ENCODE results near the gene MARCHF4. TPM values are rescaled to one million over a fixed set of nuclear protein-coding genes. Genes with fewer than 3 reads are reported as not detected.

Gene MARCHF4
- under 1 TPM in 1 of 2 donors, not detected in 1; 0.14 TPM for total RNA-seq

DNA sequence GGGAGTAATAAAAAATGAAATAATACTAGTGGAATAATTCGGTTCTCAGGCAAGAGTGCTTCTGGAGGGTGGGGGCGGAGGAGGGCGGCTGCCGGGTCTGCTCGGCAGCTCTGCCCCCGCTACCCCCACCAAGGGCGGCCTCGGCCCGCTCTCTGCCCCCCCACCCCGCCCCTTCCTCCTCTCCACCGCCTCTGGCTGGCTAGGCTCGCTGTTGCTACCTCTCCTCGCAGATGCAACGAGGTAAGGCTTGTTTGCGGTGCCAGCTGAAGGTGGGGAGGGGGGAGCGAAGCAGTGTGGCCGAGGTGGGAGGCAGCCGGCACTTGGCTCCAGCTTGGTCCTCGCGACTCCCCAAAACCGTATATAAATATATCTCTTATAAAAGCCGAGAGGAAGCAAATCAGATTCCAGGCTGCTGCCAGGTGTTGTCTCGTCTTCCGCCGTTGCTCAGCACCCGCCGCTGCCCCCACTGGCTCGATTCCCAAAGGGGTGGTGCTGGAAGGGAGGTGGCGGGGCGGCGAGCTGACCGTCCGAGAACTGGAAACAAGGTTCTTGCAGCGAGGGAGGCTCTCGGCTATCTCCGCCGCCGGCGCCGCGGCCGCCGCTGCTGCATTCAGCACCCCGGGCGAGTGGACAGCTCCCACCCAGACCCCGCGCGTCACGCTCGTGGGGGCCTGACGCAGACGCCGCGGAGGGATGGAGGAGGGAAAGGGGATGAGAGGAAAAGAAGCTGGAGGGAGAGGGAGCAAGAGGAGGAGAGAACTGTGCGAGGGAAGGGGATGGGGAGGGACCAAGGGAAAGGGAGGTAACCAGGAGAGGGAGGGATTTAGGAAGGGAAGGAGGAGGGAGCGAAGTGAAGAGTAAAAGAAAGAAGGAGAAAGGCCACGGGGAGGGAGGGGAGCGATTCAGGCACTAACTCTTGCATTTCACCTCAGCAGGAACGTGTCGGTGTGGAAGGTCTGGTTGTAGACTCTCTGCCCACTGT lies at the start of gene MARCHF4:
Gene MARCHF4, minus strand, starts transcription at position 763 of the 982 bp plus-strand sequence. CDS start 2,223 bp downstream, outside the sequence.
- DNase-seq (ENCODE audit: low spot score) (peak; percentile 18), ATAC-seq (ENCODE audit: insufficient number of reproducible peaks, low FRiP score, low read depth) (peak; percentile 82)
- H3K27me3 ChIP-seq (replicated peaks; ENCODE audit: insufficient read depth), result no peaks in the 10 kb centered on the region
- no peak within 1 kb of the TSS for H3K27ac ChIP-seq
- H3K9me3 ChIP-seq, result no peaks in the 10 kb centered on the region
- TF ChIP-seq, protein P1, sequence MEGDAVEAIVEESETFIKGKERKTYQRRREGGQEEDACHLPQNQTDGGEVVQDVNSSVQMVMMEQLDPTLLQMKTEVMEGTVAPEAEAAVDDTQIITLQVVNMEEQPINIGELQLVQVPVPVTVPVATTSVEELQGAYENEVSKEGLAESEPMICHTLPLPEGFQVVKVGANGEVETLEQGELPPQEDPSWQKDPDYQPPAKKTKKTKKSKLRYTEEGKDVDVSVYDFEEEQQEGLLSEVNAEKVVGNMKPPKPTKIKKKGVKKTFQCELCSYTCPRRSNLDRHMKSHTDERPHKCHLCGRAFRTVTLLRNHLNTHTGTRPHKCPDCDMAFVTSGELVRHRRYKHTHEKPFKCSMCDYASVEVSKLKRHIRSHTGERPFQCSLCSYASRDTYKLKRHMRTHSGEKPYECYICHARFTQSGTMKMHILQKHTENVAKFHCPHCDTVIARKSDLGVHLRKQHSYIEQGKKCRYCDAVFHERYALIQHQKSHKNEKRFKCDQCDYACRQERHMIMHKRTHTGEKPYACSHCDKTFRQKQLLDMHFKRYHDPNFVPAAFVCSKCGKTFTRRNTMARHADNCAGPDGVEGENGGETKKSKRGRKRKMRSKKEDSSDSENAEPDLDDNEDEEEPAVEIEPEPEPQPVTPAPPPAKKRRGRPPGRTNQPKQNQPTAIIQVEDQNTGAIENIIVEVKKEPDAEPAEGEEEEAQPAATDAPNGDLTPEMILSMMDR (IDR thresholded peaks at IDR 0.05), result no peak
- H3K4me1 ChIP-seq (ENCODE audit: control insufficient read depth in 1 of 2, low read depth in 2 of 2), result peaks cover 9 to 16% of the 10 kb centered on the region in 2 donors
- H3K36me3 ChIP-seq, result no peaks in the 10 kb centered on the region
- peak within 1 kb of the TSS; percentile 62 for H3K4me3 ChIP-seq

DNA sequence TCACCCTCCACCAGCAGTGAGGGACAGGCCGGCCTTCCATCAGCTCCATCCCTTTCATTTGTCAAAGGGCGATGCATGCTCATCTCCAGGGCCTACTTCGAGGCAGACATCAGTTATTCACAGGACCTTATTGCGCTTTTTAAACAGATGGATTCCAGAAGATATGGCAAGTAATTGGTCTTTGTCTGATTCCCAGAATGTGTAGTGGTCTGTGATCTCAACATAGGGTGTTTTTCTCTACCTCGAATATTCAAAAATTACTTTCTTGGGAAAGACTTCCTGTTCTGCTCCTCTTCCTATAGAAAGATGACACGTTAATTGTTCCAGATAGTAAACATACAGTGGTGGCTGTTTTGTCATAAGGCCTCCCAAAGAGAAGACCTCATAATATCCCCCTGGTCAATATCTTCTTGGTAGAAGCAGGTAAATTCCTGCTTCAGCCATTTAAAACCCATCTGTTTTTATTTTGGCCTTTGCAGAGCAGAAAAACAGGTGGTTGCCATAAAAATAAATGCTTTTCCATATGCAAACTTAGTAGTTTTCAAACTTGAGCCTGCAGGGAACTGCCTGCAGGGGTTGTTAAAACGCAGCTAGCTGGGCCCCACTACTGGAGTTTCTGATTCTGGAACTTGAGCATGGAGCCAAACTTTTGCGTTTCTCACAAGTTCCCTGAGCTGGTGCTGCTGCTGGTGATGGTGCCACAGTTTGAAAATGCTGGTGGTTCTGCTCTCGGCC lies 48.3 kb upstream of the MARCHF4 start:
- Histone ChIP-seq H3K27ac (no peak overlapping the region), H3K9me3 (no peaks in the 10 kb centered on the region), H3K36me3 (peaks cover 46% of the 10 kb centered on the region), H3K27me3 (replicated peaks; ENCODE audit: insufficient read depth) (no peaks in the 10 kb centered on the region), H3K4me3 (no peak overlapping the region), H3K4me1 (ENCODE audit: control insufficient read depth in 1 of 2, low read depth in 2 of 2) (no peaks in the 10 kb centered on the region)
- ATAC-seq (ENCODE audit: insufficient number of reproducible peaks, low FRiP score, low read depth), result no peak
- TF ChIP-seq, protein P1 (IDR thresholded peaks at IDR 0.05), result no peak
- no peak for DNase-seq (ENCODE audit: low spot score)

- TF ChIP-seq, protein P1 (IDR thresholded peaks at IDR 0.05), result no peak
These were observed 46.7 kb upstream of the MARCHF4 start for GRCh38 chr2:216418981-216419380.

GRCh38 chr2:216416571-216417307 lies 44.5 kb upstream of the MARCHF4 start:
- Histone ChIP-seq H3K27me3 (replicated peaks; ENCODE audit: insufficient read depth) (no peaks in the 10 kb centered on the region), H3K9me3 (no peaks in the 10 kb centered on the region), H3K27ac (no peak overlapping the region), H3K4me3 (no peak overlapping the region), H3K4me1 (ENCODE audit: control insufficient read depth in 1 of 2, low read depth in 2 of 2) (peaks cover 0 to 17% of the 10 kb centered on the region in 2 donors), H3K36me3 (peaks cover 17% of the 10 kb centered on the region)
- TF ChIP-seq, protein P1 (IDR thresholded peaks at IDR 0.05), result no peak
- ATAC-seq (ENCODE audit: insufficient number of reproducible peaks, low FRiP score, low read depth) (no peak), DNase-seq (ENCODE audit: low spot score) (no peak)

More at GRCh38 chr2:216418981-216419380, 46.7 kb upstream of the MARCHF4 start:
- H3K4me3 ChIP-seq, result no peak overlapping the region
- ATAC-seq (ENCODE audit: insufficient number of reproducible peaks, low FRiP score, low read depth) (no peak), DNase-seq (ENCODE audit: low spot score) (no peak)
- H3K27me3 ChIP-seq (replicated peaks; ENCODE audit: insufficient read depth), result no peaks in the 10 kb centered on the region
- H3K36me3 ChIP-seq, result peaks cover 31% of the 10 kb centered on the region
- H3K27ac ChIP-seq, result no peak overlapping the region
- no peaks in the 10 kb centered on the region for H3K9me3 ChIP-seq
- peaks cover 0 to under 1% of the 10 kb centered on the region in 2 donors for H3K4me1 ChIP-seq (ENCODE audit: control insufficient read depth in 1 of 2, low read depth in 2 of 2)

Measured in thoracic aorta (tissue), 2 donors.